HL-60/S4 treated with phorbol 12-myristate 13-acetate at 8.2 ng/mL for 4 days and 3 days (cell line): ENCODE data around the gene SLC12A3.
"Not testable (repeated sequence)": the region's sequence is repeated elsewhere in the genome, so short reads cannot be mapped to it uniquely, and the experiment has no call there.

Experiments used
- in situ Hi-C: fragments of 300-500 bp; cut with MboI; formaldehyde crosslinking; loops from 2 replicates; pipeline ENCODE4 v1.15.0; 2022; ENCODE audit warnings: low sequenced_read_pairs

Gene SLC12A3

DNA sequence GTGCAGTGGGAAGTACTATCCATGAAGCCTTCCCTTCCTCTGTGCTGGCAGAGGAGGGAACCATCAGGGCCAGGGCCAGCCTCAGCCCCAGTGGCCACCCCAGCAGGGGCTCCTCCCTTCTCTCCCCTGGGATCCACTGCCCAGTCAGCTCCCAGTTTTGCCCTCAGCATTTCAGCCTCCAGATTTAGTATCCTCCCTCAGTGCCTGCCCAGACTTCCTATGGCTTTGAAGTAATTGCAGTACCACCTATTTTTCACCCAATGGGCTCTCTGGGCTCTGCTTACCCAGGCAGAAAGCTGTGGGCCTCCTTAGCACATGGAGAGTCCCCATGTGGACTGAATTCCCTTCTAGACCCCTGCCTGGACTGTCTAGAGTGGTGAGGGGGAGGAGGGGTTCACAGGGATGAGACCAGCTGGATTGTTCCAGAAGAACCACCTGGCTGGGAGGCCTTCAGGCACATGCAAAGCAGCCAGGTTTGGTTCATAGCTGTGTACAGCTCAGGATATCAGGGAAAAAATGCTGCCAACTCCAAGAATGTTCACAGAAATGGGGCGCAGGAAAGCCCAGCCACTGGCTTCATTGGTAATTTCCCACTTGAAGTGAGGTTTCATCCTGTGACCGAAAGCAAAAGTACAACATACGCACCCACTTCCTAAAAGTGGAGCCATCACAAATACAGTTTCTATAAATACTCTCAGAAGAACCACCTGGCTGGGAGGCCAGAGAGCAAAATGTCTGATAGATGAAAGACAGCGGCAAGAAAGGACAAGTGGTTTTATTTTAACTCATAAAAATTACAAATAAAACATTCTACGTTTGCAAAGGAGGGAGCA lies 51.8 kb downstream of the SLC12A3 start:
- in situ Hi-C loops, result no loop called here

DNA sequence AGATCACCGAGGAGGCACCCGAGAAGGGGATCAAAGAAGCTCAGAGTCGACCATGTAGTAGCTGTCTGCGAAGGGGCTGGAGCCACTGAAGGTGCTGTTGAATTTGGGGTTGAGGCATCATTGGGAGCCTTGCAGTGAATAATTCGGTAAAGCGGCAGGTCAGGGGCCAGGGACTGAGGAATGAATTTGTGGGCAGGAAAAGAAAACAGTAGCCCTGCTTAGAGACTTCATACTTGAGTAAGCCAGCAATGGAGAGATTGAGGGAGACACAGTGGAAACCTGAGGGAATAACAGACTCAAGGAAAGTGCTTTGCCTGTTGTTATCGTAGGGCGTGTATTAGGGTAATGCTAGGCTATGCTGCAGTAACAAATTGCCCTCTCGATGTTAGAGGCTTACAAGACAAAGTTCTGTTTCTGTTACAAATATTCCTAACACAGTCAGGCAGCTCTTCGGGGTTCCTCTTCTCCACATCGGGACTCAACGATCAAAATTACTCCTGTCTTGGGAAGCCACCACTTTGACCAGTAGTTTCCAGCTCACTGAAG lies 53.5 kb downstream of the SLC12A3 start:
- in situ Hi-C loops, result no loop called here

DNA sequence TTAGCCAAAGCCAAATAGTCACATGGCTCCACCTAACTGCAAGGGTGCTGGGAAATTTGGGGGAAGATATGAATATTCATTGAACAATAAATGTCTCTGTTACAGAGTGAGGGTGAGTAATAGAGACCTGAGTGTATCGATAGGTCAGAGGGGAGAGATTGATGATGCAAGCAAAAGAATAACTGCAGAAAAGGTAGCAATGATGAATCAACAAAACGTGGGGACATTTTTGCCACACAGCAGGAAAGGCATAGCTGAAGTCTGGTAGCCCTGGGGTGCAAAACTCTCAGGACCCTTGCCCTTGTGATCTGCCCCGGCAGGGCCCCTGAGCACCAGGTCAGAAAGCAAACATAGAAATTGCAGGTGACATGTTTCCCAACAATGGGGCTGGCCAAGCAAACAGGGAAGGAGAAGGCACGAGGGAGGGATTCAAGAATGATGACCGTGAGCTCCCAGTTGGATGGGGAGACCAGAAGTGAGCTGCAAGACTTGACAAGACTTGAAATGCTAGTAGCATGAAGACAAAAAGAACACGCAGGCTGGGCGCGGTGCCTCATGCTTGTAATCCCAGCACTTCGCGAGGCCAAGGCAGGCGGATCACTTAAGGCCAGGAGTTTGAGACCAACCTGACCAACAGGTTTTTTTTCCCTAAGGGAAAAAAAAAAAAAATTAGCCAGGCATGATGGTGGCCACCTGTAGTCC lies 54.2 kb downstream of the SLC12A3 start:
- in situ Hi-C loops, result no loop called here

DNA sequence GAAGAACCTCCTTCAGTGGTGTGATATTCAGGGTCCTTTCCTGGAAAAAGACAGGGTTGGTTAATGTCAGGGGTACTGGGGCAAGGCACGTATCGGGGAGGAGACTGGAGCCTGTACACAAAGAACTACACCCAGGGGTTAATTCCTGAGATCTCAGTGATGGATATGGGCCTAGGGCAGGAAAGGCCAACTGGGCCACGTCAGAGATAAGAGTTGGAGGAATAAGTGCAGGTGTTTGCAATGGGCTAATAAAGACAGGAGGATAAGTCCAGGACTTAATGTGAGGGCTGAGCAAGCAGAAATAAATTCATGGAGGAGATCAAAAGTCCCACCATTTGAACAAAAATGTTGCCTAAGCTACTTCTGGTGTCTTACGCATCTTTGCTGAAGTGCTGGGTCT lies 56.6 kb downstream of the SLC12A3 start:
- in situ Hi-C loops, result no loop called here

DNA sequence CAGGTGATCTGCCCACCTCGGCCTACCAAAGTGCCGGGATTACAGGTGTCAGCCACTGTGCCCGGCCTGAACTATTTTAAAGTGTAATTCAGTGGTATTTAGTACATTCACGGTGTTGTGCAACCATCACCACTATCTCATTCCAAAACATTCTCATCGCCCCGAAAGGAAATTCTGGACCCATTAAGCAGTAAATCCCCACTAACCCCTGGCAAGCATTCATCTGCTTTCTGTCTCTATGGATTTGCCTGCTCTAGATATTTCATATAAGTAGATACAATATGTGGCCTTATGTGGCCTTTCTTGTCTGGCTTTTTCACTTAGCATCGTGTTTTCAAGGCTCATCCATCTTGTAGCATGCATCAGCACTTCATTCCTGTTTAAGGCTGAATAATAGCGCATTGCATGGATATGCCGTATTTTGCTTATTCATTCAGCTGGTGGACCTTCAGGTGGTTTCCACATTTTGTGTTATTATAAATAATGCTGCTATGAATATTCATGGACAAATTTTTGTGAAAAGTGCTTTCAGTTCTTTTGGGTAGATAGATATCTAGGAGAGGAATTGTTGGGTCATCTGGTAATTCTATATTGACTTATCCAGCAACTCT lies 58.6 kb downstream of the SLC12A3 start:
- in situ Hi-C loops, result no loop called here

DNA sequence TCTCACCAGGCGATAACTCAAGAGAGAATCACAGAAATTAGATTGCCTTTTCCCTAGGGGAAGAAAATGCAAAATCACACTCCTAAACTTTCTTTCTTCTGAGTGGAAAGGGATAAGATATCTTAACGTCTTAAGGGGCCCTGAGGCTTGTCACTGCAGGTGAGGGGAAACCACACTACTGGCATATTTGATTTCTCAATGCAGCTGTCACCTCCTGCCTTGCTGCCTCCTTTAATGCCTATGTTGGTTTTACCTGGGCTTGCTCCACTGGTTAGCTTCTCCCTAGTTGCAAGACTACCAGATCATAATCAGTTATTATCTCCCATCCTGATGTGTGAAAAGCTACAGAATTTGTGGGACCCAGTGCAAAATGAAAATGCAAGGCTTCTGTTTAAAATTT lies 62.5 kb downstream of the SLC12A3 start:
- in situ Hi-C loops, result no loop called here

DNA sequence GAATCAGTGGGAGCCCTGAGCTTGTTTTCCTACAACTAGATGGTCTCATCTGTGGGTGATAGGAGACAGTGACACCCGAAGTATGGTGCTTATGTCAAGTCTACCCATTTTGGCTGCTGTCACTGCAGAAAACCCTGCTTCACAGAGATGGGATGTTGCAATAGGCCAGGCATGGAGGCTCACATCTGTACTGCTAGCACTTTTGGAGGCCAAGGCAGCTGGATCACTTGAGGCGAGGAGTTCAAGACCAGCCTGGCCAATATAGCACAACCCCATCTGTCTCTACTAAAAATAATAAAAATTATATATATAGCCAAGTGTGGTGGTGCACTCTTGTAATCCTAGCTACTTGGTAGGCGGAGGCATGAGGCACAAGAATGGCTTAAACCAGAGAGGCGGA lies 64.6 kb downstream of the SLC12A3 start:
- in situ Hi-C loops, result no loop called here

DNA sequence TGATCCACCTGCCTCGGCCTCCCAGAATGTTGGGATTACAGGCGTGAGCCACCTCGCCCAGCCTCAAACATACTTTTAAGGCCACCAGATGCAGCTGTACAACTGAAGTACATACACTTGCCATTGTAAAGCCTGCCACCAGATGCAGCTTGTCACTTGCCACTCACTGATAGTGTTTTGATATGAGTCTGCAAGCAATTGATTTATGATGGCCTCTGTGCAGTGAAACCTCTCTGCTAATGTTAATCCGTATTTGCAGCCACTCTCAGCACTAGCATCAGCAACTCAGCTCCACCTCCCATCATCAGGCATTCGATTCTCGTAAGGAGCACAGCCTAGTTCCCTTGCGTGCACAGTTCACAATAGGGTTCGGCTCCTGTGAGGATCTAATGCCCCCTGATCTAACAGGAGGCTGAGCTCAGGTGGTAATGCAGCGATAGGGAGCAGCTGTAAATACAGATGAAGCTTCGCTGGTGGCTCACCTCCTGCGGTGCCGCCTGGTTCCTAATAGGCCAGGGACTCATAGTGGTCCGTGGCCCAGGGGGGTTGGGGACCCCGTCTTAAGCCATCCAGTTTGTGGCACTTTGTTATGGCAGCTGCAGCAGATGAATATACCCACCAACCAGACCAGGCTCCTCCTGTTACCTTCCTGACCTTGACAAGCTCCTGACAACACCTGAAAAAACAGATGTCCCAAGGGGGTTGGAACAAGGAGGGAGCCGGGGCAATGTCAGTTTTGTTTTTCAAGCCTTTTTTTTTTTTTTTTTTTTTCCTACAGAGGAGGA lies 65.7 kb downstream of the SLC12A3 start:
- in situ Hi-C loops, result no loop called here

DNA sequence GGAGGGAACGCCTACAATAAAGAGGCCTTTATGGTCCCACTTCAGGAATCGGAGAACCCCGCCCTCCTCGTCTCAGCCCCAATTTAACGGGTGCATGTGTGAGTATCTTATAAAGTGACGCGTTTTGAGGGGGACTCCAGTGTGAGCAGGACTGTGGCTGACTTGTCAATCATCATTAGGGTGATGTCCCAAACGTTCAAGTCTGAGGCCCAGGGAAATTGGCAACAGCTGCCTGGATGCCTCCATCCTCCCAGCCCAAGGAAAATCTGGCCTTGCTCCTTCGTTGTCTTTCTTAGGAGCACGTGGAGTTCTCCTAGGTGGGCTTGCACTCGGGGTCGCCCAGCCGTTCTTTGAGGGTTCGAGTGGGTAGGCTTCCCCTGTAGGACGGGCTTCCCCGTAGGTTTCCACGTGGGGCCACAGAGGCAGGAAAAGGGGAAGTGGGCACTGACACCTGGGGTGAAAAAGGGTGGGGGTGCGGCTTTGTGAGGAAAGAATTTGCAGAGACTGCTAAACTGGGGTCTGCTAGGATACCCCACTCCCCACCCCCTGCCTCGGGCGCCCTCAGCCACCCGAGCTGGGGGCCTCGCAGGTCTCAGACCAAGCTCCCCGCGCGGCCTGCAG lies 66.4 kb downstream of the SLC12A3 start:
- in situ Hi-C loops, result no loop called here

DNA sequence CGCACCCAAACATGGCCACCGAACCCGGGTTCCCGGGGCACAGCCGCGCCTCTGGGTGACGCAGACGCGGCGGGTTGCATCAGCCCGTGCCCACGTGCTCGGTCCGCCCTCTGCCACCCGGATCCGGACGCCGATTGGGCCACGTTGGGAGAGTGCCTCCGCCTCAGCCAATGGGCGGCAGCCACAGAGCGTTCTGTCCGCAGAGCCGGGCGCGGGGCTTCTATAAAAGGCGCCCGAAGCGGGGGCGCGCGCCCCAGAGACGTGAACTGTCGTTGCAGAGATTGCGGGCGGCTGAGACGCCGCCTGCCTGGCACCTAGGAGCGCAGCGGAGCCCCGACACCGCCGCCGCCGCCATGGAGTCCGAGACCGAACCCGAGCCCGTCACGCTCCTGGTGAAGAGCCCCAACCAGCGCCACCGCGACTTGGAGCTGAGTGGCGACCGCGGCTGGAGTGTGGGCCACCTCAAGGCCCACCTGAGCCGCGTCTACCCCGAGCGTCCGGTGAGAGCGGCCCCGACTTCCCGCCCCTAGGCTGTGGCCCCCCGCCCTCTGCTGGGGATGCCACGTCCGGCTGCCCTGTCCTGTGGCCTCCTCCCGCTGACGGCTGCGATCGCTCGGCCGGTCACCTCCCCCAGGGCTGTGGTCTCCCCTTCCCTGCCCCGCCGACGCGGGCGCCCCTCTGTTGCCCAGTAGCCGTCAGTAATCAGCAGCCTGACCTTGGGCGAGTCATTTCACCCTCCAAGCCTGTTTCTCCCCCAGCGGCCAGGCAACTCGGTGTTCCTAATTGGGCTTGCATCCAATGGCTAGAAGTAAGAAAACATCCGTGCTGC lies 67.1 kb downstream of the SLC12A3 start, which contains the start of gene HERPUD1:
TSS of gene HERPUD1 (plus strand) at position 251 of the 829 bp plus-strand sequence. CDS start at position 354, 103 bp downstream.
- in situ Hi-C loops, result no loop called here

DNA sequence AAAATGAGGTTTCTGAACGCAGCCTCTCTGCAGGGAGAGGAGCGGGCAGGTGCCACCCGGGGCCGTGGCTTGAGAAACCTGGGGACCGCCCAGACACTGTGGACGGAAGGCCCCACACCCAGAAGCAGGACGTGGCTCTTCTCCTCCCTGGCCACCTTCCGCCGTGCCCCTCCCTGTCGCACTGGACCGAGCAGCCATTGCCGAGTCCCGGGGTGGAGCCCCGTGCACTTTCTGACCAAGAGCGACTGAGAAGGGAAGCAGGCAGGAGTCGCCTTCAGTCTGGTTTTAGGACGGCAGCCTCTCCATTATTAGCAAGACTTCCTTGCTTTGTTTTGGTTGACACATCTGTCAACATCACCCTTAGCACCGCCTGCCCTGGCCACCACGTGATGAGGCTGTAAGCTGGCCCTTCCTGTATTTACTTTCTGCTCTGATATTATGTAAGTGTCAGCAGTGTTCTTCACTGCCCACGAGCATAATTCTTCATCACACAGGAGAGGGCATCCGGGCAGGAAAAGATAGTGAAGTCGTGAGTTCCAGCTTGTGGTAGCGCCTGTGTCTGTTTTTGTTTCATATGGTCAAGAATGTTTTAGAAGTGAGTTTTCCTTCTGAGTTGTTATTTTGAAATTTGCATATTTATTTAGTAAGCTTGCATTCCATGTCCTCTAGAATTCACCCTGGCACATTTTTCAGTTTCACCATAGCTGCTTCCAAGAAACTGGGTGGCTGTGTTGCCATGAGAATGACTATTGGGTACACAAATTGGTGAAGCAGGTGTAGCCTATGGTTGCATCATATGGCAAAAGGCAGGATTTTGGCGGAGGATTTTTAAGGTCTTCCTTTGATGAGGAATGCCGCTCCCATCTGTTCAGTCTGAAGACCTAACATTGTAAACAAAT lies 68.0 kb downstream of the SLC12A3 start:
- in situ Hi-C loops, result no loop called here

DNA sequence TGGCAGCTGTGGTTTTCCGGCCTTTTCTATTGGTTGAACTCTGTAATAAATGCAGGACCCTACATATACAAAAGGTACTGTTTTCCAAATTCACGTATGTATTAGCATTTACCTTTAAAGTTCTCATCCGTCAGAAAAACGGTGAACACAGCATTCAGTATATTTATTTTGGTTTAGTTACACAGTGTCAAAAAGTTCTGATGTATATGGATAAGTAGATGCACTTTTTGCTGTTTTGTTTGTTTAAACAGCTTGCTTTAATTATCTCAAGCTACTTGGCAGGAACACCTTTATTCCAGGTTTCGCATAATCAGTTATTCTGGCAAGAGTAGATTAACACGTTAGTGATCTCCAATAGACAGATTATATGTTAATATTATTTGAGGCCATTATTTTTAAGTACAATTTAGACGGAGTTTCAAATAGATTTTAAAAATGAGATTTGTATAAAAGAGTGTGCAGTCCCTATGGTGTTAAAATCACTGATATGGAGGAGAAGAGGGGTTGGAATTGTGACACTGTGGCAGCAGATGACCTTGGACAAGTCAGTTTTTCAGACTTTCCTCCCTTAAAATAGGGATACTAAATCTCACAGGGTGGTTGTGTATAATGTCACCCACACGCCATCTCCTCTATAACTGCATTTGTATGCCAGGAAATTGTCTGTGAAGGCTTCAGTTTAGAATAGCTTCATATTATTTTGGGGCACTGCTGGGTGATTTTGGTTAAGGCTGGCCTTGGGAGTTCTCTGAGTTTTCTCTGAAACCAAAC lies 69.0 kb downstream of the SLC12A3 start:
- in situ Hi-C loops, result no loop called here

DNA sequence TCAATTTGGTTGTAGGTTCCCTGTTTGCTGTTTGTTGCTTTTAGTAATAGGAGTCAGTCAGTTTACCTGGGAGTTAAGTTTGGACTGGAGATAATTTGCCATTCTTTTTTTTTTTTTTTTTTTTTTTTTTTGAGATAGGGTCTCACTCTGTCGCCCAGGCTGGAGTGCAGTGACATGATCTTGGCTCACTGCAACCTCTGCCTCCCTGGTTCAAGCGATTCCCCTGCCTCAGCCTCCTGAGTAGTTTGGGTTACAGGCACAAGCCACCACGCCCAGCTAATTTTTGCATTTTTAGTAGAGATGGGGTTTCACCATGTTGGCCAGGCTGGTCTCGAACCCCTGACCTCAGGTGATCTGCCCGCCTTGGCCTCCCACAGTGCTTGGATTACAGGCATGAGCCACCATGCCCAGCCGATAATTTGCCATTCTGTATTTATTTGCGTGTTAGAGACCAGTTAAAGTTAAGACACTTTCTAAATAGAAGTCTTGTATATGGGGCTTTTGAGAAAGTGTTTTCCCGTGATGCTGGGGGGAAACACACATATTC lies 69.7 kb downstream of the SLC12A3 start:
- in situ Hi-C loops, result not testable (repeated sequence)

DNA sequence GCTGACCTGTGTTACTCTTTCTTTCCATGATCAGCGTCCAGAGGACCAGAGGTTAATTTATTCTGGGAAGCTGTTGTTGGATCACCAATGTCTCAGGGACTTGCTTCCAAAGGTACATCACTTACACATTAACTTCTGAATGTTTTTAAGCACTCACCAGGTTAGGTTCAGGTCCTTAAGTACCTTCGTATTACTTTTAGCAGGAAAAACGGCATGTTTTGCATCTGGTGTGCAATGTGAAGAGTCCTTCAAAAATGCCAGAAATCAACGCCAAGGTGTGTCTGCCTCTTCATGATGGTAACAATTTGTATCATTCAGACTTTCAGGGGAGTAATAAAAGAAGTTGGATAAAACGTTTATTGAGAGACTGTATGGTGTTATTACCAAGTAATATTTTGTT lies 70.2 kb downstream of the SLC12A3 start:
- in situ Hi-C loops, result no loop called here

DNA sequence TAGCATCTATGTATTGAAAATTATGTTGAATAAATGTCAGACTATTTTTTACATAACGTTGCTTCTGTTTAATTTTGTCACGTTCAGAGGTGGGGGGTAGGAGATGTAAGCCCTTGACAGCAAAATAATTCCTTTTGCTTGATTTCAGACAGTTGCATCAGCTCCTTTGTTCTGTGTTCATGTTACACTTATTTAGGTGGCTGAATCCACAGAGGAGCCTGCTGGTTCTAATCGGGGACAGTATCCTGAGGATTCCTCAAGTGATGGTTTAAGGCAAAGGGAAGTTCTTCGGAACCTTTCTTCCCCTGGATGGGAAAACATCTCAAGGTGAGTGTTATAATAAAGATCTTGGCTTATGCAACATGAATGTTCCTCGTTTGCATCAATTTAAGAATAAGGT lies 71.5 kb downstream of the SLC12A3 start:
- in situ Hi-C loops, result no loop called here

DNA sequence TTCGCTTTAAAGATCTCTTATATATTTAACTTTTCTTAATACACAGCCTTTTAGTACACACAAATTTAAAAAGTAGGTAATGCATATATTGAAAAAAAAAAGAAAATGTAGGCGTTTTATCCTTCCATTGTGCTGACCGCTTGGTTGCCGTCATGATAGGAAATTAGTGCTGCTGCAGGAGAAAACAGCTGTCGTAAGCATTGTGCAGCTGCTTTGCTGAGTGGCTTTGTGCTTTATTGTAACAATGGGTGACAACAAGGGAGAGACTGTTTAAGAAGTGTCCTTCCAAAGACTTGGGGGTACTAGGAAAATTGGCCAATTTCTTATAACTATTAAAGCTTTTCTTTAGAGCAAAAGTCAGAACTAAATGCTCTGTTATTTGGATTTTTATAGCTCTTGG lies 71.9 kb downstream of the SLC12A3 start:
- in situ Hi-C loops, result no loop called here
